WI38 (cell line): ENCODE measurements around the gene CHD2.

Source experiments
- H3K4me3 ChIP-seq: 2 replicates; pipeline ENCODE4 v1.5.1; 2011; ENCODE audit warnings: low read depth, mild to moderate bottlenecking, control low read depth, low read length
- CTCF ChIP-seq: IDR thresholded peaks from 2 replicates; pipeline ENCODE4 v1.5.1; 2012; ENCODE audit warnings: low read depth, mild to moderate bottlenecking, control low read depth, low read length

Gene CHD2

GRCh38 chr15:92981333-92981732 is 81.2 kb downstream of the CHD2 start:
- TF ChIP-seq CTCF, result no peak
- no peak overlapping the region for H3K4me3 ChIP-seq

- no peak overlapping the region for H3K4me3 ChIP-seq
- no peak for TF ChIP-seq CTCF
These were observed 84.0 kb downstream of the CHD2 start for GRCh38 chr15:92984161-92984560.

GRCh38 chr15:92989470-92989869 is 89.3 kb downstream of the CHD2 start:
- no peak for TF ChIP-seq CTCF

GRCh38 chr15:92990031-92990430 is 89.9 kb downstream of the CHD2 start:
- no peak for TF ChIP-seq CTCF
- no peak overlapping the region for H3K4me3 ChIP-seq

More at GRCh38 chr15:92989470-92989869, 89.3 kb downstream of the CHD2 start:
- H3K4me3 ChIP-seq, result no peak overlapping the region

- no peak overlapping the region for H3K4me3 ChIP-seq
- no peak for TF ChIP-seq CTCF
These were observed 92.6 kb downstream of the CHD2 start for GRCh38 chr15:92992720-92993119.

GRCh38 chr15:92997821-92998220 is 97.7 kb downstream of the CHD2 start:
- H3K4me3 ChIP-seq, result no peak overlapping the region
- no peak for TF ChIP-seq CTCF

- H3K4me3 ChIP-seq, result no peak overlapping the region
- TF ChIP-seq CTCF, result no peak
These were observed 101.0 kb downstream of the CHD2 start for GRCh38 chr15:93001156-93001555.
